HTERT RPE-1 (cell line): ENCODE data around the gene ESRP2.

Experiments used
- in situ Hi-C: fragments of 300-500 bp; cut with MboI; formaldehyde crosslinking; loops from 4 replicates; pipeline ENCODE4 v1.14.3; 2020; ENCODE audit warnings: low sequenced_read_pairs

The ESRP2 gene

DNA sequence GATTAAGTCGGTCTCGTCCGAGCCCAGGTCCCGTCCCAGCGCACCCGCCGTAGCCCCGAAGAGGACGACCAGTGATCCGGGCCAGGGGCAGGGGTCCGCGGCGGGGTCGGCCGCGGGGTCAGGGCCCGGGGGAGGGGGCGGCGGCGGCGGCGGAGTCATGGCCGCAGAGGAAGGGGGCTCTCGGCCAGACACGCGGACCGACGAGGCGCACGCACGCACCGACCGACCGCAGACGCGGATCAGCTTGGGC is at the start of gene ESRP2:
Gene ESRP2, minus strand, starts transcription at position 241 of the 250 bp plus-strand sequence. Its CDS starts 82 bp downstream, at position 159.
- in situ Hi-C loops: no loop called here

DNA sequence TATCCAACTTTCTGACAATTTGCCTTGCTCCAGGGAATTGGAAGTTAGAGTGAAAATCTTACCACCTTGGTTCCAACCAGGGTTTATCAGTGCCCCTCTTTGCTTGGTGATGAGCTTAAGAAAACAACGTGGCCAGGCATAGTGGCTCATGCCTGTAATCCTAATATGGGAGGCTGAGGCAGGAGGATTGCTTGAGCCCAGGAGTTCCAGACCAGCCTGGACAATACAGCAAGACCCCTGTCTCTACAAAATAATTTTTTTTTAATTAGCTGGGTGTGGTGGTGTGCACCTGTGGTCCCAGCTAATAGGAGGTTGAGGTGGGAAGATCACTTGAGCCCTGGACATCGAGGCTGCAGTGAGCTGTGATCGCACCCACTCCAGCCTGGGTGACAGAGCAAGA is 49.8 kb upstream of the ESRP2 start:
- in situ Hi-C loops: no loop called here

DNA sequence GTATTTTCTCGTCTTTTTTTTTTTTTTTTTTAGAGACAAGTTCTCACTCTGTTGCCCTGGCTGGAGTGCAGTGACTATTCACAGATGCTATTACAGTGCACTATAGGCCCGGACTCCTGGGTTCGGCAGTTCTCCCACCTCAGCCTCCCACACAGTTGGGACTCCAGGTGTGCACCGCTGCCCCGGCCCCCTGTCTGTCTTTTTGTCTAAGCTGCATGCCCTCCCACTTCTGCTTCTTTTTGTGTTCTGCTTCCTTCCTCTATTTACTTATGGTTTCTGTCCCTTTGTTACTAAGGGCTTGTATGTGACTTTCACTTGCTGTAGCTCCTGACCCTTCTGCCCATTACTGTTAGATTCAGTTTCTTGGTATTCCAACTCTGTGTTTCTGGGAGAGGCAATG is 48.9 kb upstream of the ESRP2 start:
- in situ Hi-C loops: no loop called here

DNA sequence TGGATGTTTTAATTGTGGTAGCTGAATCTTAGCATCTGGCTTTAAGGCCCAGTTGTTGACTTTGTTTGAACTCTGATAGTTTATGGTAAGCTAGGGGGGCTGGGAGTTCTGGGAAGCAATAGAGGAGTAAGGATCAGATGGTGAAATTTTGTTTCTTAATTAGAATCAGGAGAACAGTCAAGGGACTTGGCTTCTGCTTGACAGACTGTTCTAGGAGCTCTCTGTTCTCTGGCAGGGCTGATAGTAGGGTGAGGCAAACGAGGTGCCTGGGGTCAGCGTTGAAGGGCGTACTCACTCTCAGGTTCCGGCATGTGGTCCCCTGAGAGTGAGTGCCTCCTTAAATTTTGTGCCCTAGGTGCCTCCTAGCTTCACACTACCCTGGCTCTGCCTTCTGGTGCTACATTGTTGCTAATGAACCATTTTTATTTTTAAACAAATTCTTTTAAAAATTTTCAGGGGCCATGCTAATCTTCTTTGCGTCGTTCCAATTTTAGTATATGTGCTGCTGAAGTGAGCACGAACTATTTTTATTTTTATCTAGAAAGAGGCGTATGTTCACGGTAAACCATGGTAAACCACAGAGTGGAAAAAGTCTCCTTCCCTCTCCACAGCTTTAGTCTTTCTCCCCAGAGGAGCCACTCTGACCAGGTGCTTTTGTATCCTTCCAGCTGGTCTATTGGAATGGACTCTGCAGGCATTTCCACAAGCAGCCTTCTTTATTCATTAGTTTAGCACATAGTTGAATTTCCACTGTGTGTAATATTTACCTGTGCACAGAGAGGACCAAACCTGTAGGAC is 48.1 kb upstream of the ESRP2 start:
- in situ Hi-C loops: no loop called here

DNA sequence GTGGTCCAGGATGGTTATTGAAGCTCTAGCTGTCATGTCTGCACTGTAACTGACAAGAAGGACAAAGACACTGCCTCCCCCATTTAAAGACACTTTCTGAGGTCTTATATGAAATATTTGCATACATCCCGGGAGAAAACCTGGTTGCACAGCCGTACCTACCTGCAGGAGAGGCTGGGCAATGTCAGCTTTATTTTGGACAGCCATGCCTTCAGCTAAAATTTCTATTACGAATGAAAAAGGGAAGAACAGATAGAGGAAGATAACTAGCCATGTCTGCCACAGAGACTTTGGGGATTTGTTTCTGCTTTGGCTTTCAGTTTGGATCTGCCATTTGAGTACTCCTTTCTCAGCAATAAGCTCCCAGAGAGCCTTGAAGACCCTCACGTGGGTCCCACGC is 47.4 kb upstream of the ESRP2 start:
- in situ Hi-C loops: no loop called here

DNA sequence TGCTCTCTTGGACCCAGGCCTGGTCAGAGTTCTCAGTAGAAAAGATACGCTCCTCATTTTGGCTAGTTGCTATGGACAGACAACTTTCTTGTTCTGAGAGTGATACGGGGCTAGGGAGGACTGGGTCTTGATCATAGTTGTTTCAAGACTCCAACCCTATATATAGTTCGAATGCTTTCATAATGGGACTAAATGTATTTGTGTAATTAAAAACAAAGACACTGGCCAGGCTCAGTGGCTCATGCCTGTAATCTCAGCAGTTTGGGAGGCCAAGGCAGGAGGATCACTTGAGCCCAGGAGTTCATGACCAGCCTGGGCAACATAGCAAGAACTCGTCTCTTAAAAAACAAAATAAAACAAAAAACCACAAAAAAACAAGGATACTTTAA is 46.1 kb upstream of the ESRP2 start:
- in situ Hi-C loops: no loop called here

DNA sequence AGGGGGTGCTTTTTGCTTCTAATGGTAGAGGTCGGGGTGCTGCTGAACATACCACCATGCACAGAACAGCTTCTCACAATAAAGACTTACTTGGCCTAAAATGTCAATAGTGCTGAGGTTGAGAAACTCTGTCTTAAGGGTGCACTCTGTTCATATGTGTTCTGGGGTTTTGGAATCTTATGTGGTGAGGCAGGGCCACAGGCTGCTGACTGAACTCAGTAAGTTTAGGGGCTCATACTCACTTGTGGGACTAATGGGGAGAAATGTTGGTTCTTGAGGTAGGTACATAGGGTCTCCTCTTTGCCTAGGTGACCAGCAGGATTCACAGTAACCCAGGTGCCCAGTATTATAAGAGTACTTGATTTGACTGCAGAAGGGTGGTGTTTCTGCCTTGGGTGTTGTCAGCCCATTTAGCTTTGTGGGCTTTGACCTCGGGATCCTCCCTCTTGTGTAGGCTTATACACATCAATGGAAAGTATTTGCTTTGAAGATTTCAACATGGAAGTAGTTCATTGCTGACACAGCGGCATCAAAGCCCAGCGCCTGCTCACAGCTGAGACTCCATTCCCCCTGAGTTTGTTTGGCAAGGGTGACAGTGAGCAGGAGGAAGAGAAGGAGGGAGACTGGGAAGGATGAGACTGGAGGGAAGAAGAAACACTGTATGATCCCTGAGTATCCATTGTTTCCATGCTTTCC is 45.6 kb upstream of the ESRP2 start:
- in situ Hi-C loops: no loop called here

DNA sequence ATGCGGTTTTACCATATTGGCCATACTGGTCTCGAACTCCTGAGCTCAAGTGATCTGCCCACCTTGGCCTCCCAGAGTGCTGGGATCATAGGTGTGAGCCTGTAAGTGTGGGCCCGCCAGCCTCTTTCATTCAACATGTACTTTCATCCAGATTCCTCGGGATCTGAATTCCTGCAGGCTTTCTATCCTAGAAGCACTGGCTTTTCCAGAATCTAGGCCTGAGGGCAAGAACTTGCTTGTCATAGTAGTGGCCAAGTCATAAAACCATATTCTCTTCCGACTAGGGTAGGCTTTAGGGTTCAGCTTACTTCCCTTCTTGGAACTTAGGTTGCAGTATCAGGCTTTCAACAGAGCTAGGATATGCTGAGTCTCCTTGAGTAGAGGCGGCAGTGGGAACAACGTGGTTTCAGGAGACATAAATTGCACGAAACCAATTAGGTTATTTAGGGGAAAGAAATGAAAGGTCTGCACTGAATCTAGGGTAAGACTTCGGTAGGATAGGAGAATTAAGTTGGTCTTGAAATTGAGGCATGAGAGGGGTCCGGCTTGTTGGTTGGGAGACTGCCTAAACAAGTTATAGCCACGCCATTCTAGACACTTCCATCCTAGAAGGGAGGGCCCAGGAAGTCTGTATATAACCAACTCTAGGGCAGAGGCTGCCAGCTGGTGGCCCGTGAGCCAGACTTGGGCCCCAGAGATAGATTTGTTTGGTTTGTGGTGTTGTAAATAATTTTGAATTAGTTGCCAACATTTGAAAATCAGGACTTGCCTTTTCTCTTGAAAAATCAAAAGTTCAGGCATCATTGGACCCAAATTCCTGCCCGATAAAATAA is 44.0 kb upstream of the ESRP2 start:
- in situ Hi-C loops: no loop called here

DNA sequence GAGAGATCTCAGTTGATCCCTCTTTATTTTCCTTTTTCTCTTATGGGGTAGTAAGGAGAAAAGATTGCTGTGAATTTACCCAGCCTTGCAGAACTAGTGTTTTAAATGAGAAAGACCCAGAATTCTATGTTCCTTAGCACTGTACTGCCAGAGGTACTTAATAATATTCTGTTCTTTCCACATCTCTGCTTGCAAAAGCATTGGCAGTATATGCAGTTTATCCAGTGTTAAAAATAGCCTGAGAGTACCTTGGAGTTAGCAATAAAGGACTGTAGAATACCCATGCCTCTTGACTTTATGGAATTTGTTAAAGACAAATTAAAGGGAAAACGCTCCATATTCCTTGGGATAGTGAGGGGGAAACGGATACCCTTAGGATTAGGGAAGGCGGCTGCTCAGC is 40.3 kb upstream of the ESRP2 start:
- in situ Hi-C loops: no loop called here

DNA sequence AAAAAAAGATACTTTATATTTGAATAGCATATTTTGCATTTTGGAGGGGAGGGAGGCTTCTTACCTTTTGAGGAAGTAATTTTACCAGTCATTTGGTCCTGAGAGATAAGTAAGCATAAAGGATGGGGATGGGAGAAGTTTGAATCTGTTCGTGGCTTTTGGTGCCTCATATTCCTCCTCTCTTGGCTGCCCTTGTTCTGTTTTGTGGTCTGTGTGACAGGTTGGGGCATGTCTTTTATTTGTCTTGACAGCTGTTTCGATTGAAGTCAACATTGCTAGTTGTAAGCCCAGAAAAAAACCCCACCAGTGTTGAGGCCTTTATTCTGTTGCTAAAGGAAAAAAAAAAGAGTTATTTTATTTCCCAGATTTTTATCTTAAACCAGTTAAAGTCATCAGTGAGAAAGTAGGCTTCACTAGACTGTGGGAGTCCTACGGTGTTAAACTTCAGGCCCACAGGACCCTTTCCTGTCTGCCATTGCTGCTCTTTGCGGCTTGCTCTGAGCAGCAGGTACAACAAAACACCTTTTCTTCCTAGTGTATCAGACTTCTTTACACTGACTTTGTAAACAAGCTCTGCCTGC is 39.8 kb upstream of the ESRP2 start:
- in situ Hi-C loops: no loop called here

DNA sequence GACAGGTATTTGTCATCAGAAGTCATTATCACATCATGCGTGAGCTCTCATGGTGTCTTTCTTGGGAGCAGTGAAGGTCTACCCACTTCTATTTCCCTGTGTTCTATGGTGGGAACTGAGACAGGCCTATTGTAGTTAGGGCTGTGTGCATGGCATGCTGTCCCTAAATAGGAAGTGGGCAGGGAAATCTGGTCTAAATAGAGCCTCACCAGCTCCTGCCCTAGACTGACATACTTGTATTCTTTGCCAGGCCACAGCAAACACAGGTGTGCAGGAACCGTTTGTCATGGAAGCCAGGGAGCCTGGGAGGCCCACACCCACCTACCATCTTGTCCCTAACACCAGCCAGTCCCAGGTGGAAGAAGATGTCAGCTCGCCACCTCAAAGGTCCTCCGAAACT is 38.5 kb upstream of the ESRP2 start:
- in situ Hi-C loops: no loop called here

DNA sequence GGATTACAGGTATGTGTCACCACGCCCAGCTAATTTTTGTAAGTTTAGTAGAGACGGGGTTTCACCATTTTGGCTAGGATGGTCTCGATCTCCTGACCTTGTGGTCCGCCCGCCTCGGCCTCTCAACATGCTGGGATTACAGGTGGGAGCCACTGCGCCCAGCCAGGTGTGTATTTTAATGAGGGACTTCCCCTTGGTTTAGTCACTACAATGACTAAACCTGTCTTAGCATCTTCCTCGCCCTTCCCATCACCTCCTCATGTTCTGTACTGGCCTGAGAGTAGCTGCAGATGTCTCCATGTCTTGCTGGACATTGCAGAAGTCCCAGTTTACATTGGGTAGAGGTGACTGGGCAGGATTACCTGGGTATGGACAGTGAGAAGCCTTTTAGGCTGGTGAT is 38.0 kb upstream of the ESRP2 start:
- in situ Hi-C loops: no loop called here

DNA sequence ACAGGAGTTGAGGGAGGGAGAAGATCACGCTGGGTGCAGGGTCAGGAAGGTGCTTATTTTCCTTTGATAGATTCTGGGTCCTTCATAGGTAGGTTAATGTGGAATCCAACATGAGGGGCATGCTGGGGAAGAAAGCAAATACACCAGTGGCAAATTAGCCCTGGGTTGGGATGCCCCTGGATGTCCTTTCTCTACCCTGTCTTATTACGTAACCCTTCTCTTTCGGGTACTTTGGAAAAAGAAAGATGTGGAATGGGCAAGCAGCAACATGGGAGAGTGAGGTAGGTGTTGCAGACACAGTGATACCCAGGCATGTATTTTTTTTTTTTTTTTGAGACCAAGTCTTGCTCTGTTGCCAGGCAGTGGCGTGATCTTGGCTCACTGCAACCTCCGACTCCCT is 37.5 kb upstream of the ESRP2 start:
- in situ Hi-C loops: no loop called here

DNA sequence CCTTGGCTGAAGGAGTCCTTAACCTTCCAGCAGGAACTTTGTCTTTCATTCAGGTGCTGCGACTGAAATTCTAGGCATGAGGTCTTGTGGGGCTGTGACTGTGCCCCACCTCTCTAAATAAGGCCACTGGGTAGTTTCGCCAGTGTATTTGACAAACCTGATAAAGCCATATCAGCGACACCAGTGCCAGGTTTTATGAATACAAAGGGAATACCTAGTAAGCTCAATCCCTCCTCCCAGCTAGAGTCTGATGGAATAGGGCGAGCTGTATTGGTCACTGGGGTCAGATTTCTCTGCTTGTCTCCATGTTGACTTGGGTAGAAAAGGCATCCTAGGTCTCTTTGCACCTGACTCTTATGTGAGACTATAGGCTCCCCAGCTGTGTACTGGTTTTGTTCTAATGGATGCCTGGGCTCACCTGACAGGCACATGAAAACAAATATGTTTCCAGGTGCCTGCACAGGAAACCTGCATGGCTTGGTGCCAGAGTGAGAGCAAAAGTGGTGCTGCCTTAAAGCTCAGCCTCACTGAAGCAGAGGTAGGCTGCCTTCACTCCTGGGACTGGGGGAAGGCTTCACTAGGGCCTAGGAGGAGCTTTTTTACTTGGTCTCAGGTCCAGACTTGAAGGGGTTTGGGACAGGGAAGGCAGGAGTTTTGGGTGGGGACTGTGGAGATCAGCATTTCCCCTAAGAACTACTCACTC is 36.7 kb upstream of the ESRP2 start:
- in situ Hi-C loops: no loop called here

DNA sequence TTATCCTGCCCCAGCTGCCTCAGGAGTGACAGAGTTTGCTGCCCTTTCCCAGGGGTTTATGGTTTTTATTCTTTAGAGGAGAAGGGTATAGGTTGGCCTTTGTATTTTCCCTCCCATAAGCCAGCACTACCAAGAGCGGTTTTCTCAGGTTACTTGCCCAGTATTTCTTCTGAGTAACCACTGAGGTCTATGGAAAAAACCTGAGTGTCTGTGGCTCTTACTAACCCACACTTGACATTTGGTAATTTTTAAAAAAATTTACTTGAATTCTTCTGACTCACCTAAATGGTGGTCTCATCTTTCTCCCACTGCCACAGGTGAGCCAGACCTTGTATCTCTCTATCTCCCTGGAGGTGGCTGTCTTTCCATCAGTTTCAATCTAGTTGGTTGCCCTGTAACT is 34.4 kb upstream of the ESRP2 start:
- in situ Hi-C loops: no loop called here

DNA sequence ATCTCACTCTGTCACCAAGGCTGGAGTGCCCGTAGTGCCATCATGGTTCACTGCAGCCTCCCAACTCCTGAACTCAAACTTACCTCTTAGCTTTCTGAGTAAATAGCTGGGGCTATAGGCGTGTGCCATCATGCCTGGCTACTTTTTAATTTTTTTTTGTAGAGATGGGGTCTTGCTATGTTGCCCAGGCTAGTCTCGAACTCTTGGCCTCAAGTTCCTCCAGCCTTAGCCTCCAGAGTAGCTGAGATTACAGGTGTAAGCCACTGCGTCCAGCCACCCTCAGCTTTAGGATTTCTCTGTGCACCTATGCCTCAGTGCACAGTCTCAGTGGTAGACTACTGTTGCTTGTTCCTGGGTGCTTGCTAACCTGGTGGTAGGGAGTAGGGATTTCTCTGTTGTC is 33.9 kb upstream of the ESRP2 start:
- in situ Hi-C loops: no loop called here

DNA sequence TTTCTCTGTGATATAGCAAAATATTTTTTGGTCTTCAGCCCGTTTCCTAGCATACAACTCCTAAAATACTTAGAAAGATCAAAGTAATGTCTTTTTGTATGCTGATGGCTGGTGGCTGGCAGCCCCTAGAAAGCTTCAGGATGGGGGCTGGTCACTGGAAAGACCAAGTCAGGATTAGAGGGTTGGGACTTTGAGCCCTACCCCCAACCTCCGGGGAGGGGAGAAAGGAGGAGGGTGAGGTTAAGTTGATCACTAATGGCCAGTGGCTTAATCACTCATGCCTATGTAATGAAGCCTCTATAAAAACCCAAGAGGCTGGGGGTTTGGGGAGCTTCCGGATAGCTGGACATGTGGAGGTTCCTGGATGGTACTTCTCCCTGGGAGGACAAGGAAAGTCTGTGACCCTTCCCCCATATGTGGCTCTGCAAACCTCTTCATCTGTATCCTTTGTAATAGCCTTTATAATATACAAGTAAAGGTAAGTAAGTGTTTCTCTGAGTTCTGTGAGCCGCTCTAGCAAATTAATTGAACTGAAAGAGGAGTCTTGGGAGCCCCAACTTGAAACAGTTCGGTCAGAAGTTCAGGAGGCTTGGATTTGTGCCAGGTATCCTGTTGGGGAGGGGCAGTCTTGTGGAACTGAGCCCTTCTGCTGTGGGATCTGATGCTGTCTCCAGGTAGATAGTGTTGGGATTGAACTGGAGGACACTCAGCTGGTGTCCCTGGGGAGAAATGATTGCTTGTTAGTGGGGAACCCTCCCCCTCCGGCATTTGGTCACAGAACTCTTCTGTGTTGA is 31.9 kb upstream of the ESRP2 start:
- in situ Hi-C loops: no loop called here

DNA sequence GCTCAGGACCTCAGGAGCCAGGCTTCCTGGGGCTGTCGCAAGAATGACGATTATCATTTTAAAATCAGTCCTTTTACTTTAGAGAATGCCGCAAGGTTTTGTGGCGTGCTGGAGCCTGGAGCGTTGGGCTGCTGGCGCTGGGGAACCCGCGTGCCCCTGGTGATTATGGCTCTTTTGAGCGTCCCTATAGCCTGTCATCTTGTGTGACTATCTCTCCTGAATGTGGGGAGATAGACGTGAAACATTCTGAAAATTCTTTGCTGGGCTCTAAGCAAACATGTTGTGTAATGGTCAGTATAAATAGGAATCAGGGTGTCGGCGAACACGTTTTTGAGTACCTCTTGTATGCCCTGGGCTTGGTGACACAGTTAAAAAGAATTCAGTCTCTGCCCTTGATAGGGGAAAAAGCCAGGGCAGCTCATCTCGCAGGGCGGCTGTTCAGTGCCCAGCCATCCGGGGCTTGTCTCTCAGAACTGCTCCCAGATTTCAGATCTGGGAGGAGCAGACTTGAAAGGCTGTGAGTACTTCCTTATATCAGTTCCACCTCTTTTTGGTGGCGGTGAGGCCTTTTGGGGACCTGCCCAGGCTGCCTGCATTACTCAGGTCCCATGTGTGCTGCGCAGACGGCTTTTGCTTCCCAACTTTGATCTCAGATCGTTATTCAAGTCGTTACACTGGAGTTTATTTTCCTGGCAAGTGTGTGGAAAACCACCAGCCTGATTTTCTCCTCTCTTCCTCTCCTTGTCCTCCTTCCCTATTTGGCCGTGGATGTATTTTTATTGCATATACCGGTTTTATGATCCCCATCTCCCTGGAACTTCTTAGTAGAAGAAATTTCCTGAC is 29.4 kb upstream of the ESRP2 start:
- in situ Hi-C loops: no loop called here
